Ovary (tissue), 3 donors: Measurements from ENCODE around the gene LIN9.

ENCODE experiments used
- EP300 ChIP-seq: sonication (generic); formaldehyde crosslinking; IDR thresholded peaks from one replicate; pipeline ENCODE4 v1.6.1; 2017; ENCODE audit warnings: antibody characterized with exemption
- POLR2A ChIP-seq: fragments of 450-650 bp; IDR thresholded peaks from one replicate; pipeline ENCODE4 v1.6.1; 2017; ENCODE audit warnings: antibody characterized with exemption, mild to moderate bottlenecking, moderate library complexity
- TF ChIP-seq, protein P1 (sequence below), 3 donors: fragments of 450-650 bp in 2 of 3; fragments of 200-600 bp in 1 of 3; IDR thresholded peaks; one replicate each; pipeline versions ENCODE4 v1.5.1 to v1.8.0; 2016 to 2022; ENCODE audit warnings: antibody characterized with exemption in 3 of 3, mild to moderate bottlenecking in 1 of 3
- donor health status: DM: no; HTN: no; CAD: no.

DNA sequence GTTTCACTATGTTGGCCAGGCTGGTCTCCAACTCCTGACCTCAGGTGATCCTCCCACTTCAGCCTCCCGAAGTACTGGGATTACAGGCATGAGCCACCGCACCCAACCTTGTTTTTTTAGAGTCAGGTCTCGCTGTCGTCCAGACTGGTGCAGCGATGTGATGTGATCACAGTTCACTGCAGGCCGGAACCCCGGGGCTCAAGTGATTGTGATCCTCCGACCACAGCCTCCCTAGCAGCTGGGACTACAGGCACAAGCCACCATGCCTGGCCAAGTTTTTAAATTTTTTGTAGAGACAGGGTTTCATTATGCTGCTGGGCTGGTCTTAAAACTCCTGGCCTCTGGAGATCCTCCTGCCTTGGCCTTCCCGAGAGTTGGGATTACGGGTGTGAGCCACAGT is 46.1 kb upstream of the LIN9 start:
- TF ChIP-seq, protein P1, sequence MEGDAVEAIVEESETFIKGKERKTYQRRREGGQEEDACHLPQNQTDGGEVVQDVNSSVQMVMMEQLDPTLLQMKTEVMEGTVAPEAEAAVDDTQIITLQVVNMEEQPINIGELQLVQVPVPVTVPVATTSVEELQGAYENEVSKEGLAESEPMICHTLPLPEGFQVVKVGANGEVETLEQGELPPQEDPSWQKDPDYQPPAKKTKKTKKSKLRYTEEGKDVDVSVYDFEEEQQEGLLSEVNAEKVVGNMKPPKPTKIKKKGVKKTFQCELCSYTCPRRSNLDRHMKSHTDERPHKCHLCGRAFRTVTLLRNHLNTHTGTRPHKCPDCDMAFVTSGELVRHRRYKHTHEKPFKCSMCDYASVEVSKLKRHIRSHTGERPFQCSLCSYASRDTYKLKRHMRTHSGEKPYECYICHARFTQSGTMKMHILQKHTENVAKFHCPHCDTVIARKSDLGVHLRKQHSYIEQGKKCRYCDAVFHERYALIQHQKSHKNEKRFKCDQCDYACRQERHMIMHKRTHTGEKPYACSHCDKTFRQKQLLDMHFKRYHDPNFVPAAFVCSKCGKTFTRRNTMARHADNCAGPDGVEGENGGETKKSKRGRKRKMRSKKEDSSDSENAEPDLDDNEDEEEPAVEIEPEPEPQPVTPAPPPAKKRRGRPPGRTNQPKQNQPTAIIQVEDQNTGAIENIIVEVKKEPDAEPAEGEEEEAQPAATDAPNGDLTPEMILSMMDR (IDR thresholded peaks at IDR 0.05): no peak
- TF ChIP-seq POLR2A: no peak
- no peak for TF ChIP-seq EP300
